ENCODE measurements around the gene VPS26C.

- TF ChIP-seq SUZ12 (IDR thresholded peaks at IDR 0.05; ENCODE audit: extremely low read depth, insufficient read depth, insufficient read length) (no peak), YY1 (IDR thresholded peaks at IDR 0.05; ENCODE audit: insufficient read depth, insufficient read length) (no peak)
Observed at GRCh38 chr21:37188825-37189224, 78.3 kb downstream of the VPS26C start.

Measured in NT2/D1 (cell line).